ENCODE data around the gene LDLRAD1.

- TF ChIP-seq, protein P1, sequence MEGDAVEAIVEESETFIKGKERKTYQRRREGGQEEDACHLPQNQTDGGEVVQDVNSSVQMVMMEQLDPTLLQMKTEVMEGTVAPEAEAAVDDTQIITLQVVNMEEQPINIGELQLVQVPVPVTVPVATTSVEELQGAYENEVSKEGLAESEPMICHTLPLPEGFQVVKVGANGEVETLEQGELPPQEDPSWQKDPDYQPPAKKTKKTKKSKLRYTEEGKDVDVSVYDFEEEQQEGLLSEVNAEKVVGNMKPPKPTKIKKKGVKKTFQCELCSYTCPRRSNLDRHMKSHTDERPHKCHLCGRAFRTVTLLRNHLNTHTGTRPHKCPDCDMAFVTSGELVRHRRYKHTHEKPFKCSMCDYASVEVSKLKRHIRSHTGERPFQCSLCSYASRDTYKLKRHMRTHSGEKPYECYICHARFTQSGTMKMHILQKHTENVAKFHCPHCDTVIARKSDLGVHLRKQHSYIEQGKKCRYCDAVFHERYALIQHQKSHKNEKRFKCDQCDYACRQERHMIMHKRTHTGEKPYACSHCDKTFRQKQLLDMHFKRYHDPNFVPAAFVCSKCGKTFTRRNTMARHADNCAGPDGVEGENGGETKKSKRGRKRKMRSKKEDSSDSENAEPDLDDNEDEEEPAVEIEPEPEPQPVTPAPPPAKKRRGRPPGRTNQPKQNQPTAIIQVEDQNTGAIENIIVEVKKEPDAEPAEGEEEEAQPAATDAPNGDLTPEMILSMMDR (conservative IDR thresholded peaks at IDR 0.05; ENCODE audit: low read depth, low read length): no peak
- TF ChIP-seq EZH2 (IDR thresholded peaks at IDR 0.05; ENCODE audit: borderline replicate concordance, low read depth, low read length, poor library complexity, severe bottlenecking): no peak
These were observed 33.3 kb downstream of the LDLRAD1 start for GRCh38 chr1:53984726-53985125.

All from A673 (cell line).